ENCODE data around the gene SPTBN1. TPM values are rescaled to one million over a fixed set of nuclear protein-coding genes. Genes with fewer than 3 reads are reported as not detected.

Gene SPTBN1
- total and polyA plus RNA-seq, 2 of the 13 experiments (the other 11 are each of a cell fraction or from before 2014, with no cell fraction given): 123 to 299 TPM

DNA sequence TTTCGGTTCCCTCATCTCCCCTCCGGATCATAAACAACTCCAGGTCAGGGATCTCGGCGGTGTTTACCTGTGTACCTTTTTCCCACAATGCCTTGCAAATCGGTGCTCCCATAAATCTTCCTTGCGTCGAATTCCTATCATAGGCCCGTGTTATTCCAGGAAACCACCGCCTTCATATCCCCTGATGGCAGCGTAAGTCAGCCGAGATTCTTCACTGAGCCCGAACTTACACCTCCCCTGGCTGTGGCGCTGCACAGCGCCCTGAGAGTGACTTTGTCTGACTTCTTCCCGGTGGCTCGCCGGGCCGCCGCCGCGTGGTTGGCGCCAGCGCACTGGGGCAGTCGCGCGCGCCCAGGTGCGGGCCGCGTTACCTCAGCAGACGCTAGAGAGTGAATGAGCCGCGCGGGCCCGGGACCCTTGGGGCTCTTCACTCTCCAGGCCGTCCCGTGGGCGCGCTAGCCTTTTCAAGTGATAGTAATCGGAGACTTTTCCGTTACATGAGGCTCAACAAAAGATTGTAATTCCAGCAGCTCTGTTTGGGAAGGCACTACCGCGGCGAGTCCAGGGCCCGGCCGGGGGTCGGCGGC, 101.6 kb downstream of the SPTBN1 start (continued):
- TF ChIP-seq, protein P1, sequence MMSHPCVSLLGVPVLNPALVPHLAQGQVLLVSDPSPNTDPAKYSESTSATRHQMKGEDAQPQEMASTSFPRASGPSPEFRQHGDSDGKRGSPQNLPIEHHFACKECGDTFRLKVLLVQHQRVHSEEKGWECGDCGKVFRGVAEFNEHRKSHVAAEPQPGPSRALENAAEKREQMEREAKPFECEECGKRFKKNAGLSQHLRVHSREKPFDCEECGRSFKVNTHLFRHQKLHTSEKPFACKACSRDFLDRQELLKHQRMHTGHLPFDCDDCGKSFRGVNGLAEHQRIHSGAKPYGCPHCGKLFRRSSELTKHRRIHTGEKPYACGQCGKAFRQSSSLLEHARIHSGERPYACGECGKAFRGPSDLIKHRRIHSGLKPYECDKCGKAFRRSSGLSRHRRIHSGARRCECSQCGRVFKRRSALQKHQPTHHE (CRISPR knock-in tag; IDR thresholded peaks at IDR 0.05; ENCODE audit: borderline replicate concordance): no peak; the same call in 1 of the 2 replicates
- TF ChIP-seq ZBTB44 (CRISPR knock-in tag; IDR thresholded peaks at IDR 0.05): no peak
- no peak for TF ChIP-seq ZSCAN29 (CRISPR knock-in tag; conservative IDR thresholded peaks at IDR 0.05)
- no peak for TF ChIP-seq HDAC6 (IDR thresholded peaks at IDR 0.05; ENCODE audit: low read depth, low read length)
- peak; percentile 12; the same call in 1 of the 2 replicates for TF ChIP-seq GZF1 (CRISPR knock-in tag; IDR thresholded peaks at IDR 0.05)
- TF ChIP-seq ZNF589 (CRISPR knock-in tag; conservative IDR thresholded peaks at IDR 0.05): no peak
- peak; percentile 95; the same call in 1 of the 2 replicates for TF ChIP-seq ZXDC (CRISPR knock-in tag; IDR thresholded peaks at IDR 0.05)
- TF ChIP-seq NFKBIZ (CRISPR knock-in tag; IDR thresholded peaks at IDR 0.05): 0 out of 2 replicates have a peak, but pooled peaks have one; percentile 48
- TF ChIP-seq ZNF296 (CRISPR knock-in tag; conservative IDR thresholded peaks at IDR 0.05): no peak
- TF ChIP-seq ZBTB14 (CRISPR knock-in tag; IDR thresholded peaks at IDR 0.05): peak; percentile 65
- no peak for TF ChIP-seq ZNF569 (CRISPR knock-in tag; IDR thresholded peaks at IDR 0.05; ENCODE audit: borderline replicate concordance)
- no peak for TF ChIP-seq ZNF34 (CRISPR knock-in tag; IDR thresholded peaks at IDR 0.05; ENCODE audit: borderline replicate concordance)
- peak; percentile 69 for TF ChIP-seq GATAD1 (CRISPR knock-in tag; IDR thresholded peaks at IDR 0.05)
- TF ChIP-seq CHCHD3 (CRISPR knock-in tag; IDR thresholded peaks at IDR 0.05): peak; percentile 94; the same call in 1 of the 2 replicates
- no peak for TF ChIP-seq ZBTB2 (CRISPR knock-in tag; IDR thresholded peaks at IDR 0.05; ENCODE audit: low read depth)
- peak; percentile 70; the same call in 1 of the 2 replicates for TF ChIP-seq ZNF788 (CRISPR knock-in tag; IDR thresholded peaks at IDR 0.05; ENCODE audit: borderline replicate concordance)
- TF ChIP-seq NCOA2 (CRISPR knock-in tag; IDR thresholded peaks at IDR 0.05): peak; percentile 68
- TF ChIP-seq, protein P2, sequence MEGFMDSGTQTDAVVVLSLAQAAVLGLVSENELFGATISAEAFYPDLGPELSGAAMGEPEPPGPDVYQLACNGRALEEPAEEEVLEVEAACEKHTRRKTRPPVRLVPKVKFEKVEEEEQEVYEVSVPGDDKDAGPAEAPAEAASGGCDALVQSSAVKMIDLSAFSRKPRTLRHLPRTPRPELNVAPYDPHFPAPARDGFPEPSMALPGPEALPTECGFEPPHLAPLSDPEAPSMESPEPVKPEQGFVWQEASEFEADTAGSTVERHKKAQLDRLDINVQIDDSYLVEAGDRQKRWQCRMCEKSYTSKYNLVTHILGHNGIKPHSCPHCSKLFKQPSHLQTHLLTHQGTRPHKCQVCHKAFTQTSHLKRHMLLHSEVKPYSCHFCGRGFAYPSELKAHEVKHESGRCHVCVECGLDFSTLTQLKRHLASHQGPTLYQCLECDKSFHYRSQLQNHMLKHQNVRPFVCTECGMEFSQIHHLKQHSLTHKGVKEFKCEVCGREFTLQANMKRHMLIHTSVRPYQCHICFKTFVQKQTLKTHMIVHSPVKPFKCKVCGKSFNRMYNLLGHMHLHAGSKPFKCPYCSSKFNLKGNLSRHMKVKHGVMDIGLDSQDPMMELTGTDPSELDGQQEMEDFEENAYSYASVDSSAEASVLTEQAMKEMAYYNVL (CRISPR knock-in tag; IDR thresholded peaks at IDR 0.05; ENCODE audit: borderline replicate concordance): peak; percentile 84
- peak; percentile 82 for TF ChIP-seq ZFP36L1 (CRISPR knock-in tag; IDR thresholded peaks at IDR 0.05)
